CD14-positive monocyte (primary cell): Measurements from ENCODE around the gene BRI3. TPM values are rescaled to one million over a fixed set of nuclear protein-coding genes. Genes with fewer than 3 reads are reported as not detected.

Source experiments
- DNase-seq, 3 donors: peaks; one replicate each; pipeline ENCODE4 v3.0.0-alpha.2; 2011 to 2022
- H2AFZ ChIP-seq: 2 replicates; pipeline ENCODE4 v1.6.0; 2012; ENCODE audit warnings: mild to moderate bottlenecking, low read depth, low read length, inconsistent platforms; ENCODE audit not compliant: insufficient read depth, poor library complexity, severe bottlenecking
- H3K27ac ChIP-seq, 2 donors: 1 replicate in 1 of 2; 2 replicates in 1 of 2; pipeline ENCODE4 v1.5.1; 2012 to 2013; ENCODE audit warnings: low read length in 2 of 2, control low read depth in 1 of 2, inconsistent platforms in 1 of 2, low read depth in 1 of 2, mild to moderate bottlenecking in 1 of 2
- H3K27me3 ChIP-seq, 2 donors: one replicate each; pipeline versions ENCODE4 v1.6.0 to v1.6.1; 2011 to 2013; ENCODE audit warnings: low read length in 2 of 2; ENCODE audit not compliant: control insufficient read depth in 2 of 2, insufficient read depth in 2 of 2
- H3K36me3 ChIP-seq, 2 donors: replicated peaks in 1 of 2; 1 replicate in 1 of 2; 2 replicates in 1 of 2; pipeline versions ENCODE4 v1.5.1 to v1.6.1; 2012 to 2013; ENCODE audit warnings: low read length in 2 of 2, control low read depth in 1 of 2, inconsistent platforms in 1 of 2, mild to moderate bottlenecking in 1 of 2; ENCODE audit not compliant: insufficient read depth in 2 of 2, control insufficient read depth in 1 of 2
- H3K4me1 ChIP-seq, 2 donors: 1 replicate in 1 of 2; 2 replicates in 1 of 2; pipeline versions ENCODE4 v1.5.1 to v1.6.1; 2012 to 2013; ENCODE audit warnings: low read length in 2 of 2, control low read depth in 1 of 2, inconsistent platforms in 1 of 2, mild to moderate bottlenecking in 1 of 2, moderate library complexity in 1 of 2; ENCODE audit not compliant: insufficient read depth in 2 of 2, control insufficient read depth in 1 of 2
- H3K4me2 ChIP-seq: replicated peaks from 2 replicates; pipeline ENCODE3; 2012; ENCODE audit warnings: low read length, moderate library complexity, mild to moderate bottlenecking; ENCODE audit not compliant: poor library complexity, severe bottlenecking; ENCODE audit errors: extremely low read depth
- H3K4me3 ChIP-seq, 3 experiments: fragments of 200-600 bp in 1 of 3; sonication (generic) in 1 of 3; replicated peaks in 1 of 3; 1 replicate in 2 of 3; 2 replicates in 1 of 3; pipeline ENCODE4 v1.5.1; 2011 to 2013; ENCODE audit warnings: low read length in 3 of 3, mild to moderate bottlenecking in 3 of 3, control low read depth in 2 of 3, low read depth in 2 of 3, inconsistent platforms in 1 of 3, moderate library complexity in 1 of 3
- H3K79me2 ChIP-seq: 2 replicates; pipeline ENCODE4 v1.6.0; 2012; ENCODE audit warnings: mild to moderate bottlenecking, control low read depth, inconsistent platforms, low read length, moderate library complexity; ENCODE audit not compliant: insufficient read depth
- H3K9ac ChIP-seq: 2 replicates; pipeline ENCODE4 v1.6.0; 2017; ENCODE audit warnings: low read length, mild to moderate bottlenecking; ENCODE audit not compliant: insufficient read depth, poor library complexity, severe bottlenecking
- H3K9me3 ChIP-seq, 2 donors: replicated peaks in 1 of 2; 1 replicate in 1 of 2; 2 replicates in 1 of 2; pipeline versions ENCODE4 v1.5.1 to v1.6.1; 2012 to 2013; ENCODE audit warnings: low read length in 2 of 2, control low read depth in 1 of 2; ENCODE audit not compliant: control insufficient read depth in 1 of 2, insufficient read depth in 1 of 2
- H4K20me1 ChIP-seq: 2 replicates; pipeline ENCODE4 v1.6.0; 2012; ENCODE audit warnings: mild to moderate bottlenecking, low read length, control low read depth, moderate library complexity; ENCODE audit not compliant: insufficient read depth
- H3K27ac Mint-ChIP-seq, 7 donors: one replicate each; pipeline ENCODE4 v1.8.0; 2020; ENCODE audit warnings: mild to moderate bottlenecking in 7 of 7, mixed read lengths in 7 of 7, moderate library complexity in 6 of 7, inconsistent platforms in 2 of 7
- H3K27me3 Mint-ChIP-seq, 3 donors: one replicate each; pipeline ENCODE4 v1.8.0; 2021 to 2022; ENCODE audit warnings: low read depth in 3 of 3, mild to moderate bottlenecking in 3 of 3, mixed read lengths in 3 of 3, moderate library complexity in 3 of 3, inconsistent platforms in 1 of 3
- H3K36me3 Mint-ChIP-seq, 2 donors: one replicate each; pipeline ENCODE4 v1.8.0; 2020; ENCODE audit warnings: mixed read lengths in 2 of 2, inconsistent platforms in 1 of 2, mild to moderate bottlenecking in 1 of 2
- H3K4me1 Mint-ChIP-seq: one replicate; pipeline ENCODE4 v1.8.0; 2020; ENCODE audit warnings: mild to moderate bottlenecking, mixed read lengths
- H3K4me3 Mint-ChIP-seq, 2 donors: one replicate each; pipeline ENCODE4 v1.8.0; 2020; ENCODE audit warnings: mild to moderate bottlenecking in 2 of 2, mixed read lengths in 2 of 2, moderate library complexity in 1 of 2
- H3K9me3 Mint-ChIP-seq, 7 donors: one replicate each; pipeline ENCODE4 v1.8.0; 2020 to 2022; ENCODE audit warnings: mixed read lengths in 7 of 7, mild to moderate bottlenecking in 6 of 7, moderate library complexity in 6 of 7, inconsistent platforms in 2 of 7
- CTCF ChIP-seq: fragments of 200-600 bp; IDR thresholded peaks from one replicate; pipeline ENCODE4 v1.8.0; 2022; ENCODE audit warnings: antibody characterized with exemption, mild to moderate bottlenecking
- WGBS: methylation state at CpG from one replicate; pipeline ENCODE4 v1.1.5; 2013; ENCODE audit warnings: missing lambda C conversion rate; ENCODE audit not compliant: insufficient coverage; 5-methylcytosine and 5-hydroxymethylcytosine counted together
- intact Hi-C, 2 donors: fragments of 100-400 bp; cut with micrococcal nuclease; formaldehyde crosslinking; loops; one replicate each; pipeline versions ENCODE4 v1.15.0 to v1.15.1; 2023
- polyA plus RNA-seq, 3 donors: library from polyadenylated mRNA; depleted of rRNA in 1 of 3; unstranded in 2 of 3; stranded (reverse) in 1 of 3; fragments of 300-500 nt in 2 of 3; fragments of >200 nt in 1 of 3; fragmentation: Illumina TruSeq in 2 of 3; gene quantifications; 1 replicate in 2 of 3; 2 replicates in 1 of 3; pipeline ENCODE4 v1.2.3, GENCODE V29; 2012 to 2021

Gene BRI3
- polyA plus RNA-seq, 3 donors = 120 to 273 (median 149) TPM

- Mint-ChIP-seq H3K27me3 (peaks cover 2 to 6% (median 5%) of the 10 kb centered on the region in 3 donors), H3K27ac (no peak overlapping the region), H3K4me1 (no peaks in the 10 kb centered on the region), H3K36me3 (no peaks in the 10 kb centered on the region), H3K4me3 (no peak overlapping the region), H3K9me3 (peaks cover 0 to 12% (median 5%) of the 10 kb centered on the region in 7 donors)
- no peak for DNase-seq
- Histone ChIP-seq H3K27me3 (no peaks in the 10 kb centered on the region), H3K9me3 (no peaks in the 10 kb centered on the region), H3K79me2 (no peaks in the 10 kb centered on the region), H3K27ac (no peak overlapping the region), H3K4me3 (no peak overlapping the region), H4K20me1 (no peaks in the 10 kb centered on the region), H2AFZ (no peak overlapping the region), H3K36me3 (no peaks in the 10 kb centered on the region), H3K9ac (no peak overlapping the region), H3K4me2 (no peak overlapping the region), H3K4me1 (no peaks in the 10 kb centered on the region)
- WGBS = no CpG with 5 or more reads among the region's 5 CpGs
- TF ChIP-seq CTCF = no peak
- intact Hi-C loops = no loop called here
Observed at GRCh38 chr7:98330926-98331529, 49.5 kb downstream of the BRI3 start.

GRCh38 chr7:98334081-98334480, 52.6 kb downstream of the BRI3 start:
- no peak overlapping the region for H2AFZ ChIP-seq
- no peak overlapping the region for H3K4me3 Mint-ChIP-seq

More at GRCh38 chr7:98334081-98334480, 52.6 kb downstream of the BRI3 start:
- H3K27me3 Mint-ChIP-seq = peaks cover 1 to 5% (median 1%) of the 10 kb centered on the region in 3 donors
- Histone ChIP-seq H3K4me2 (no peak overlapping the region), H3K27ac (no peak overlapping the region), H3K4me3 (no peak overlapping the region), H3K9ac (no peak overlapping the region), H3K27me3 (no peaks in the 10 kb centered on the region), H4K20me1 (no peaks in the 10 kb centered on the region), H3K79me2 (no peaks in the 10 kb centered on the region), H3K4me1 (no peaks in the 10 kb centered on the region), H3K9me3 (peaks cover 0 to 3% of the 10 kb centered on the region in 2 donors), H3K36me3 (no peaks in the 10 kb centered on the region)
- peaks cover 2 to 19% (median 10%) of the 10 kb centered on the region in 7 donors for H3K9me3 Mint-ChIP-seq
- H3K4me1 Mint-ChIP-seq = no peaks in the 10 kb centered on the region
- H3K36me3 Mint-ChIP-seq = no peaks in the 10 kb centered on the region
- 57% methylated on average over 1 of the region's 1 CpG for WGBS
- TF ChIP-seq CTCF = no peak
- H3K27ac Mint-ChIP-seq = no peak overlapping the region
- DNase-seq = no peak
- intact Hi-C loops = no loop called here
